GM12878 (cell line): ENCODE data around the gene RASL11A. TPM values are rescaled to one million over a fixed set of nuclear protein-coding genes. Genes with fewer than 3 reads are reported as not detected.

Source experiments
- ATAC-seq: fragments of 200-7000 bp; cut with Tn5 transposase; 3 replicates; pipeline ENCODE4 v1.9.1; 2020; ENCODE audit warnings: mild to moderate bottlenecking, moderate library complexity
- BruUV-seq: library from RNA; stranded (reverse); fragments of 400-500 nt; replicated peaks from 2 replicates; lab custom pipeline; 2021; lab: Mats Ljungman, UMichigan
- CTCF ChIA-PET: fragments of 300-600 bp; sonication (Branson Sonifier 250); formaldehyde crosslinking; extraction: SDS; loops from one replicate; lab custom pipeline; 2021; ENCODE audit warnings: inconsistent platforms; lab: Yijun Ruan, JAX
- POLR2A ChIA-PET: fragments of 350-600 bp; formaldehyde crosslinking; extraction: SDS; loops from one replicate; lab custom pipeline; 2021; ENCODE audit warnings: inconsistent platforms; lab: Charles Lee
- RAD21 ChIA-PET: fragments of 300-600 bp; sonication (Branson Sonifier 250); formaldehyde crosslinking; loops from one replicate; lab custom pipeline; 2023; ENCODE audit warnings: antibody characterized with exemption; ENCODE audit not compliant: unreplicated experiment; lab: Charles Lee
- SMC1A ChIA-PET: fragments of 300-600 bp; sonication (Branson Sonifier 250); formaldehyde crosslinking; loops from one replicate; lab custom pipeline; 2023; ENCODE audit not compliant: unreplicated experiment, uncharacterized antibody; lab: Charles Lee
- DNase-seq: peaks from one replicate; pipeline ENCODE4 v3.0.0-alpha.2; 2011; ENCODE audit warnings: low read depth, low spot score
- FAIRE-seq: peaks from 3 replicates; lab custom pipeline; 2011; peaks lifted over from hg19 to GRCh38; lab: Jason Lieb, UNC
- H2AFZ ChIP-seq: 2 replicates; pipeline ENCODE4 v1.6.0; 2011; ENCODE audit warnings: low read depth, low read length, control low read depth; ENCODE audit not compliant: control insufficient read depth
- H3K27ac ChIP-seq: 2 replicates; pipeline ENCODE4 v1.5.1; 2011; ENCODE audit warnings: control low read depth; ENCODE audit not compliant: control insufficient read depth, insufficient read depth
- H3K27me3 ChIP-seq, 2 experiments: replicated peaks in 1 of 2; 2 replicates each; pipeline versions ENCODE4 v1.6.0 to v1.6.1; 2011; ENCODE audit warnings: low read length in 1 of 2; ENCODE audit not compliant: control insufficient read depth in 2 of 2, insufficient read depth in 2 of 2
- H3K36me3 ChIP-seq, 2 experiments: 2 replicates each; pipeline ENCODE4 v1.5.1; 2011; ENCODE audit warnings: low read length in 1 of 2; ENCODE audit not compliant: control insufficient read depth in 2 of 2, insufficient read depth in 2 of 2
- H3K4me1 ChIP-seq: 2 replicates; pipeline ENCODE4 v1.6.1; 2011; ENCODE audit warnings: mild to moderate bottlenecking, low read length, moderate library complexity, mixed read lengths; ENCODE audit not compliant: control insufficient read depth, insufficient read depth
- H3K4me2 ChIP-seq: 2 replicates; pipeline ENCODE4 v1.6.0; 2011; ENCODE audit warnings: control low read depth; ENCODE audit not compliant: control insufficient read depth, insufficient read depth
- H3K4me3 ChIP-seq: fragments of 200-600 bp; sonication (generic); 2 replicates; pipeline ENCODE4 v1.5.1; 2016
- H3K79me2 ChIP-seq: 2 replicates; pipeline ENCODE4 v1.6.0; 2011; ENCODE audit warnings: low read length; ENCODE audit not compliant: control insufficient read depth, insufficient read depth
- H3K9ac ChIP-seq: 2 replicates; pipeline ENCODE4 v1.8.0; 2011; ENCODE audit warnings: low read length, control low read depth, mixed read lengths; ENCODE audit not compliant: control insufficient read depth, insufficient read depth
- H3K9me3 ChIP-seq: replicated peaks from 3 replicates; pipeline ENCODE4 v1.5.1; 2011; ENCODE audit warnings: mild to moderate bottlenecking, low read length; ENCODE audit not compliant: control insufficient read depth, insufficient read depth
- H4K20me1 ChIP-seq: 2 replicates; pipeline ENCODE4 v1.6.0; 2011; ENCODE audit not compliant: control insufficient read depth, insufficient read depth
- BHLHE40 ChIP-seq, 2 experiments: fragments of 450-650 bp in 1 of 2; IDR thresholded peaks; 2 replicates each; pipeline ENCODE4 v1.6.1; 2011 to 2017; ENCODE audit warnings: low read depth in 2 of 2, borderline replicate concordance in 1 of 2, improper control_type of control experiment in 1 of 2, low read length in 1 of 2, mild to moderate bottlenecking in 1 of 2
- ETV6 ChIP-seq, 2 experiments: fragments of 450-650 bp in 1 of 2; IDR thresholded peaks in 1 of 2; conservative IDR thresholded peaks in 1 of 2; 2 replicates each; pipeline ENCODE4 v1.6.1; 2014; ENCODE audit warnings: antibody characterized with exemption in 1 of 2, borderline replicate concordance in 1 of 2, low read depth in 1 of 2, mild to moderate bottlenecking in 1 of 2, moderate library complexity in 1 of 2
- GATAD2B ChIP-seq: fragments of 450-650 bp; conservative IDR thresholded peaks from 2 replicates; pipeline ENCODE4 v1.6.1; 2017; ENCODE audit warnings: low read depth, mild to moderate bottlenecking, moderate library complexity
- HDGF ChIP-seq: fragments of 450-650 bp; IDR thresholded peaks from 2 replicates; pipeline ENCODE4 v1.6.1; 2016; ENCODE audit warnings: antibody characterized with exemption
- MTA3 ChIP-seq: IDR thresholded peaks from 2 replicates; pipeline ENCODE4 v1.6.1; 2012; ENCODE audit warnings: low read length, inconsistent platforms, borderline replicate concordance
- NBN ChIP-seq: fragments of 450-650 bp; IDR thresholded peaks from 2 replicates; pipeline ENCODE4 v1.6.1; 2016
- NFIC ChIP-seq: IDR thresholded peaks from 2 replicates; pipeline ENCODE4 v1.6.1; 2012; ENCODE audit warnings: low read depth, mild to moderate bottlenecking, inconsistent platforms, low read length, moderate library complexity
- RAD51 ChIP-seq: fragments of 450-650 bp; IDR thresholded peaks from 2 replicates; pipeline ENCODE4 v1.6.1; 2016; ENCODE audit warnings: moderate library complexity, mild to moderate bottlenecking, inconsistent platforms
- SMAD5 ChIP-seq: IDR thresholded peaks from 2 replicates; pipeline ENCODE4 v1.6.1; 2016; ENCODE audit warnings: antibody characterized with exemption, low read depth
- SPI1 ChIP-seq: IDR thresholded peaks from 2 replicates; pipeline ENCODE4 v1.6.1; 2011; ENCODE audit warnings: low read depth, mild to moderate bottlenecking, low read length, moderate library complexity, borderline replicate concordance; ENCODE audit not compliant: insufficient read depth
- YBX1 ChIP-seq: fragments of 450-650 bp; IDR thresholded peaks from 2 replicates; pipeline ENCODE4 v1.6.1; 2016; ENCODE audit warnings: antibody characterized with exemption
- ZNF207 ChIP-seq: fragments of 450-650 bp; IDR thresholded peaks from 2 replicates; pipeline ENCODE4 v1.6.1; 2014; ENCODE audit warnings: antibody characterized with exemption, mild to moderate bottlenecking, borderline replicate concordance
- ZNF217 ChIP-seq: fragments of 450-650 bp; IDR thresholded peaks from 2 replicates; pipeline ENCODE4 v1.6.1; 2017; ENCODE audit warnings: antibody characterized with exemption, mild to moderate bottlenecking
- WGBS: methylation state at CpG from one replicate; pipeline ENCODE4 v1.1.6; 2016; ENCODE audit warnings: low lambda C conversion rate; ENCODE audit not compliant: insufficient replicate concordance, insufficient coverage; ENCODE audit errors: missing lambda C conversion rate; 5-methylcytosine and 5-hydroxymethylcytosine counted together
- in situ Hi-C: fragments of 300-500 bp; cut with MboI; formaldehyde crosslinking; loops from 9 replicates; pipeline ENCODE4 v1.14.3; 2018; ENCODE audit warnings: mixed read lengths
- intact Hi-C: fragments of 100-400 bp; cut with micrococcal nuclease; formaldehyde crosslinking; loops from one replicate; pipeline ENCODE4 v1.14.2; 2022; ENCODE audit not compliant: unreplicated experiment
- polyA plus RNA-seq, 11 experiments: library from polyadenylated mRNA; depleted of rRNA in 4 of 11; unstranded in 6 of 11; stranded (reverse) in 5 of 11; fragments of >200 nt; fragmentation: Nextera tagmentation in 4 of 11; fragmentation: Illumina TruSeq in 1 of 11; extraction: Ambion mirVana in 4 of 11; extraction: Trizol in 1 of 11; gene quantifications; 1 replicate in 1 of 11; 2 replicates in 10 of 11; pipeline versions ENCODE4 v1.2.1 to v1.2.3, GENCODE V29; 2011 to 2016; ENCODE audit warnings: inconsistent platforms in 2 of 11, missing spikeins in 2 of 11, low read depth in 1 of 11
- total RNA-seq, 4 experiments: library from RNA; depleted of rRNA in 3 of 4; stranded (reverse); fragments of >200 nt in 3 of 4; fragmentation: Illumina TruSeq in 1 of 4; extraction: Trizol in 1 of 4; gene quantifications; 2 replicates each; pipeline versions ENCODE4 v1.2.1 to v1.2.3, GENCODE V29; 2013 to 2021
- TF ChIP-seq, protein P1 (sequence below): fragments of 450-650 bp; IDR thresholded peaks from 2 replicates; pipeline ENCODE4 v1.6.1; 2016; ENCODE audit warnings: mild to moderate bottlenecking
- TF ChIP-seq, protein P2 (sequence below): fragments of 150-350 bp; IDR thresholded peaks from 2 replicates; pipeline ENCODE4 v1.6.1; 2016; ENCODE audit warnings: low read depth, low read length

RASL11A gene
- total and polyA plus RNA-seq, 10 of the 15 experiments (the other 5 are each of a cell fraction or from before 2014, with no cell fraction given) = 0.04 to 1.3 (median 0.41) TPM; not detected in 1

DNA sequence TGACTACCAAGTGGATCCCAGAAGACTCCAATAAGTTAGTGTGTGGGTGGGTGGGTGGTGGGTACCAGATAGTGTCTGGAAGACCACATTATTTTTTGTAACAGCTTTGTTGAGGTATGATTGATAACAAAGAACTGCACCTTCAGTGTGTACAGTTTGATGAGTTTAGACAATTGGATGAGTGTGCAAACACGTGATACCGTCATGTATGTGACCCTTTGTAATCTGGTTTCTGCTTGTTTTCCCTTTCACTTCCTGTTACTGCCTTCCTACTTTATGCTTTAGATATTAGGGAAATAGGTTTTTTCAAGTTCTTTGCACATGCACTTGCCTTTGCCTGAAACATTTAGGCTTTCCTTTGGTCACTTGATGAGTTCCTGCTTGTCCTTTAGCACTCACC lies 10.8 kb upstream of the RASL11A start:
- 0% methylated on average over 2 of the region's 2 CpGs for WGBS
- POLR2A ChIA-PET = no interaction called here
- in situ Hi-C loops = no loop called here
- Histone ChIP-seq H3K79me2 (peaks cover 23% of the 10 kb centered on the region), H3K4me3 (no peak overlapping the region), H3K27ac (0 out of 2 replicates have a peak overlapping the region, but pooled peaks have one; percentile 22), H3K36me3 (peaks cover 8 to 20% of the 10 kb centered on the region in 2 experiments), H3K9ac (no peak overlapping the region), H2AFZ (no peak overlapping the region), H3K9me3 (no peaks in the 10 kb centered on the region), H3K27me3 (no peaks in the 10 kb centered on the region), H3K4me2 (no peak overlapping the region), H4K20me1 (no peaks in the 10 kb centered on the region), H3K4me1 (peaks cover 9% of the 10 kb centered on the region; the same call in 1 of the 2 replicates)
- TF ChIP-seq, protein P1, sequence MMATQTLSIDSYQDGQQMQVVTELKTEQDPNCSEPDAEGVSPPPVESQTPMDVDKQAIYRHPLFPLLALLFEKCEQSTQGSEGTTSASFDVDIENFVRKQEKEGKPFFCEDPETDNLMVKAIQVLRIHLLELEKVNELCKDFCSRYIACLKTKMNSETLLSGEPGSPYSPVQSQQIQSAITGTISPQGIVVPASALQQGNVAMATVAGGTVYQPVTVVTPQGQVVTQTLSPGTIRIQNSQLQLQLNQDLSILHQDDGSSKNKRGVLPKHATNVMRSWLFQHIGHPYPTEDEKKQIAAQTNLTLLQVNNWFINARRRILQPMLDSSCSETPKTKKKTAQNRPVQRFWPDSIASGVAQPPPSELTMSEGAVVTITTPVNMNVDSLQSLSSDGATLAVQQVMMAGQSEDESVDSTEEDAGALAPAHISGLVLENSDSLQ = peak; percentile 13; the same call in 1 of the 2 replicates
- TF ChIP-seq ETV6 (conservative IDR thresholded peaks at IDR 0.05 in 1 of 2, IDR thresholded peaks at IDR 0.05 in 1 of 2; ENCODE audit: borderline replicate concordance in 1 of 2, low read depth in 1 of 2) (peak in 1 of 2 experiments; percentile 67; a peak in 1 of 4 replicates), SPI1 (peak; percentile 78), BHLHE40 (IDR thresholded peaks at IDR 0.05; ENCODE audit: borderline replicate concordance in 1 of 2, low read depth in 2 of 2, low read length in 1 of 2) (peak; percentile 66 to 80; a peak in 3 of 4 replicates), NFIC (no peak), SMAD5 (peak; percentile 37; the same call in 1 of the 2 replicates), NBN (0 out of 2 replicates have a peak, but pooled peaks have one; percentile 56), RAD51 (peak; percentile 78), GATAD2B (no peak), ZNF207 (no peak), MTA3 (0 out of 2 replicates have a peak, but pooled peaks have one; percentile 18), ZNF217 (no peak), HDGF (0 out of 2 replicates have a peak, but pooled peaks have one; percentile 23), YBX1 (no peak)
- TF ChIP-seq, protein P2, sequence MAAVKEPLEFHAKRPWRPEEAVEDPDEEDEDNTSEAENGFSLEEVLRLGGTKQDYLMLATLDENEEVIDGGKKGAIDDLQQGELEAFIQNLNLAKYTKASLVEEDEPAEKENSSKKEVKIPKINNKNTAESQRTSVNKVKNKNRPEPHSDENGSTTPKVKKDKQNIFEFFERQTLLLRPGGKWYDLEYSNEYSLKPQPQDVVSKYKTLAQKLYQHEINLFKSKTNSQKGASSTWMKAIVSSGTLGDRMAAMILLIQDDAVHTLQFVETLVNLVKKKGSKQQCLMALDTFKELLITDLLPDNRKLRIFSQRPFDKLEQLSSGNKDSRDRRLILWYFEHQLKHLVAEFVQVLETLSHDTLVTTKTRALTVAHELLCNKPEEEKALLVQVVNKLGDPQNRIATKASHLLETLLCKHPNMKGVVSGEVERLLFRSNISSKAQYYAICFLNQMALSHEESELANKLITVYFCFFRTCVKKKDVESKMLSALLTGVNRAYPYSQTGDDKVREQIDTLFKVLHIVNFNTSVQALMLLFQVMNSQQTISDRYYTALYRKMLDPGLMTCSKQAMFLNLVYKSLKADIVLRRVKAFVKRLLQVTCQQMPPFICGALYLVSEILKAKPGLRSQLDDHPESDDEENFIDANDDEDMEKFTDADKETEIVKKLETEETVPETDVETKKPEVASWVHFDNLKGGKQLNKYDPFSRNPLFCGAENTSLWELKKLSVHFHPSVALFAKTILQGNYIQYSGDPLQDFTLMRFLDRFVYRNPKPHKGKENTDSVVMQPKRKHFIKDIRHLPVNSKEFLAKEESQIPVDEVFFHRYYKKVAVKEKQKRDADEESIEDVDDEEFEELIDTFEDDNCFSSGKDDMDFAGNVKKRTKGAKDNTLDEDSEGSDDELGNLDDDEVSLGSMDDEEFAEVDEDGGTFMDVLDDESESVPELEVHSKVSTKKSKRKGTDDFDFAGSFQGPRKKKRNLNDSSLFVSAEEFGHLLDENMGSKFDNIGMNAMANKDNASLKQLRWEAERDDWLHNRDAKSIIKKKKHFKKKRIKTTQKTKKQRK = no peak
- no TSS peak for BruUV-seq
- RAD21 ChIA-PET = no interaction called here
- intact Hi-C loops = loop anchor here (2.0 kb wide), 1 partner anchor 87 kb away; no protein-coding TSS in a partner anchor
- SMC1A ChIA-PET = interaction anchor here (0.8 kb wide), 1 partner anchor 275 kb away, joined by 3 read pairs; no protein-coding TSS in a partner anchor
- CTCF ChIA-PET = no interaction called here
- FAIRE-seq = no peak
- ATAC-seq = peak; percentile 74
- DNase-seq = no peak
